OCI-LY7 (cell line): ENCODE results near the gene FCHO2.
"Not testable (repeated sequence)": the region's sequence is repeated elsewhere in the genome, so short reads cannot be mapped to it uniquely, and the experiment has no call there.

Experiments
- CTCF ChIP-seq: fragments of 200-600 bp; sonication (generic); conservative IDR thresholded peaks from 2 replicates; pipeline ENCODE4 v1.5.1; 2014; ENCODE audit warnings: mild to moderate bottlenecking, antibody characterized with exemption, low read length, moderate library complexity, mixed read lengths
- EZH2phosphoT487 ChIP-seq: fragments of 200-600 bp; sonication (generic); IDR thresholded peaks from 2 replicates; pipeline ENCODE4 v1.6.1; 2018; ENCODE audit warnings: low read depth, borderline replicate concordance, mild to moderate bottlenecking, mixed run types, antibody characterized with exemption, low read length, moderate library complexity, mixed read lengths

DNA sequence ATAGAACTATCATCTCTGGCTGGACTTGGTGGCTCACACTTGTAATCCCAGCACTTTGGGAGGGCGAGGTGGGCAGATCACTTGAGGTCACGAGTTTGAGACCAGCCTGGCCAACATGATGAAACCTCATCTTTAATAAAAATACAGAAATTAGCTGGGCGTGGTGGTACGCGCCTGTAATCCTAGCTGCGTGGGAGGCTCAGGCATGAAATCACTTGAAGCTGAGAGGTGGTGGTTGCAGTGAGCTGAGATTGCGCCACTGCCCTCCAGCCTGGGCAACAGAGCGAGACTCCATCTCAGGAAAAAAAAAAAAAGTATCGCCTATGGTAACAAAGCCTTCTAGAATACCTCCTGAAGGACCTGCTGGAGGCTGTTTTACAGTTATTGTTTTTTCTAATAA lies 55.8 kb downstream of the FCHO2 start:
- not testable (repeated sequence) for TF ChIP-seq CTCF, EZH2phosphoT487
